OCI-LY1 (cell line): ENCODE data around the gene EQTN.

Source experiments
- H2AFZ ChIP-seq: fragments of 200-600 bp; sonication (generic), shearing (Covaris generic); 2 replicates; pipeline ENCODE4 v1.6.0; 2014; ENCODE audit warnings: antibody characterized with exemption, mild to moderate bottlenecking, low read length
- H3F3A ChIP-seq: fragments of 200-600 bp; sonication (generic), shearing (Covaris generic); 2 replicates; pipeline ENCODE4 v1.6.0; 2014; ENCODE audit warnings: mild to moderate bottlenecking, antibody characterized with exemption, low read length, moderate library complexity; ENCODE audit not compliant: insufficient read depth
- H3K27ac ChIP-seq: fragments of 200-600 bp; sonication (generic); 2 replicates; pipeline ENCODE4 v1.5.1; 2014; ENCODE audit warnings: low read length, mixed run types, mild to moderate bottlenecking, low read depth; ENCODE audit not compliant: poor library complexity, severe bottlenecking
- H3K27me3 ChIP-seq: fragments of 200-600 bp; sonication (generic); 2 replicates; pipeline ENCODE4 v1.6.0; 2014; ENCODE audit warnings: antibody characterized with exemption, mild to moderate bottlenecking, low read length, moderate library complexity; ENCODE audit not compliant: insufficient read depth
- H3K36me3 ChIP-seq: fragments of 200-600 bp; sonication (generic); 2 replicates; pipeline ENCODE4 v1.6.1; 2014; ENCODE audit warnings: mild to moderate bottlenecking, antibody characterized with exemption, low read length, moderate library complexity, mixed read lengths; ENCODE audit not compliant: insufficient read depth
- H3K4me1 ChIP-seq: fragments of 200-600 bp; sonication (generic); 2 replicates; pipeline ENCODE4 v1.5.1; 2014; ENCODE audit warnings: mild to moderate bottlenecking, low read length, moderate library complexity; ENCODE audit not compliant: insufficient read depth, severe bottlenecking
- H3K4me2 ChIP-seq: fragments of 200-600 bp; sonication (generic), shearing (Covaris generic); 2 replicates; pipeline ENCODE4 v1.6.1; 2014; ENCODE audit warnings: low read length
- H3K4me3 ChIP-seq: fragments of 200-600 bp; sonication (generic); 2 replicates; pipeline ENCODE4 v1.5.1; 2014; ENCODE audit warnings: low read length, low read depth, mild to moderate bottlenecking, mixed read lengths; ENCODE audit not compliant: poor library complexity, severe bottlenecking
- H3K79me2 ChIP-seq: fragments of 200-600 bp; shearing (Covaris generic); 2 replicates; pipeline ENCODE4 v1.6.1; 2016; ENCODE audit warnings: mixed run types, low read length, mixed read lengths; ENCODE audit not compliant: insufficient read depth
- H3K9ac ChIP-seq: fragments of 200-600 bp; sonication (generic), shearing (Covaris generic); 2 replicates; pipeline ENCODE4 v1.6.1; 2014; ENCODE audit warnings: mild to moderate bottlenecking, low read length, mixed read lengths
- H3K9me2 ChIP-seq: fragments of 200-600 bp; sonication (generic), shearing (Covaris generic); 2 replicates; pipeline ENCODE4 v1.6.1; 2014; ENCODE audit warnings: low read depth, mild to moderate bottlenecking, low read length, mixed read lengths
- H3K9me3 ChIP-seq: fragments of 200-600 bp; shearing (Covaris generic); 2 replicates; pipeline ENCODE4 v1.6.1; 2014; ENCODE audit warnings: low read length, mixed read lengths
- H4K20me1 ChIP-seq: fragments of 200-600 bp; sonication (generic), shearing (Covaris generic); 2 replicates; pipeline ENCODE4 v1.6.0; 2016; ENCODE audit warnings: mild to moderate bottlenecking, low read length; ENCODE audit not compliant: insufficient read depth
- CTCF ChIP-seq: fragments of 200-600 bp; sonication (generic), shearing (Covaris generic); IDR thresholded peaks from 2 replicates; pipeline ENCODE4 v1.5.1; 2017; ENCODE audit warnings: mild to moderate bottlenecking, antibody characterized with exemption, low read length, moderate library complexity, mixed read lengths
- EZH2 ChIP-seq: fragments of 200-600 bp; sonication (generic), shearing (Covaris generic); IDR thresholded peaks from 2 replicates; pipeline ENCODE4 v1.8.0; 2017; ENCODE audit warnings: borderline replicate concordance, mixed run types, mild to moderate bottlenecking, antibody characterized with exemption, low read length, moderate library complexity, mixed read lengths

EQTN gene

DNA sequence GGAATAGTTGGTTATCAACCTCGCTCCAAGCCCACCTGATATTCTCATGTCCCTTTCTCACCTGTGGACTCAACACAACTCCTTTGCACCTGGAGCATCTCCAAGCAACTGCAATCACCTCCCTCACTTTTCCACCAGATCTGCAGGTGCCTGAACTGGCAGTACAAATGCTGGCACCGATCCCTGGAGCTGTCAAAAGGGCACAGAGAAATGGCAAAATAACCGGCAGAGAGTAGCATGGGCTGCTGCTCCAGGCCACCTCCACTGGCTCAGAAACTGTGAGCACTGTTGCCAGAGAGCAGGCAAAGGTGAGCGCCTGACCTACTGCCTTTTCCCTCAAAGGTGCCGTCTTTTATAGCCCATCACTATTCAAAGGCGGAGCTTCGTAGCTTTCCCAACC lies 14.7 kb downstream of the EQTN start:
- no peak overlapping the region for H3K4me2 ChIP-seq
- no peaks in the 10 kb centered on the region for H3K9me2 ChIP-seq

GRCh38 chr9:27280860-27281259 lies 16.1 kb downstream of the EQTN start:
- Histone ChIP-seq H3F3A (no peaks in the 10 kb centered on the region), H3K4me1 (peaks cover 3% of the 10 kb centered on the region), H3K9me2 (no peaks in the 10 kb centered on the region), H3K4me2 (no peak overlapping the region), H3K36me3 (no peaks in the 10 kb centered on the region), H3K27ac (no peak overlapping the region), H3K9ac (no peak overlapping the region), H4K20me1 (no peaks in the 10 kb centered on the region), H3K9me3 (no peaks in the 10 kb centered on the region), H3K79me2 (no peaks in the 10 kb centered on the region), H3K27me3 (no peaks in the 10 kb centered on the region; the same call in 1 of the 2 replicates), H3K4me3 (no peak overlapping the region), H2AFZ (no peak overlapping the region)
- no peak for TF ChIP-seq CTCF
- TF ChIP-seq EZH2, result no peak

More for the DNA sequence above, 14.7 kb downstream of the EQTN start:
- Histone ChIP-seq H3K4me3 (no peak overlapping the region), H2AFZ (no peak overlapping the region), H3K27me3 (no peaks in the 10 kb centered on the region; the same call in 1 of the 2 replicates), H3K9ac (no peak overlapping the region), H3K9me3 (no peaks in the 10 kb centered on the region), H4K20me1 (no peaks in the 10 kb centered on the region), H3K4me1 (no peaks in the 10 kb centered on the region), H3F3A (no peaks in the 10 kb centered on the region), H3K36me3 (no peaks in the 10 kb centered on the region), H3K79me2 (no peaks in the 10 kb centered on the region), H3K27ac (no peak overlapping the region)
- TF ChIP-seq CTCF (no peak), EZH2 (no peak)

DNA sequence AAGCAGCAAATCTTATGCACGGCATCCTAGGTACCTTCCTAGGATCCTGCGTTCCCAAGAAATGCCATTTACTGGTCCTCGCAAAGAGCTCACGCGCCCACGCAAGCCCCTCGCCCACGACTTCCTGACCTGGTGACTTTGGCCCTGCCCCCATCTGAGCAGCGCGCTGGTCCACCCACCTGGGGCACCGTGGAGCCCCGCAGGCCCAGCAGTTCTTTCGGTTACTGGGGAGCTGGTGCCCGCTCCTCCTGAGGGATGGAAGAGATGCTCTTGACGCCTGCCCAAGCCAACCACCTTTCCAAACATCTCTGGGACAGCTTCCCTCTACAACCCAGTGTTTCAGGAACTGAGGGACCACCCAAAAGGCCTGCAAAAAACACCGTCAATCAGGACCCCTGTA lies 16.7 kb downstream of the EQTN start:
- H3K9ac ChIP-seq, result no peak overlapping the region
- no peak overlapping the region for H2AFZ ChIP-seq
- H3K27ac ChIP-seq, result no peak overlapping the region
- no peaks in the 10 kb centered on the region for H4K20me1 ChIP-seq
- H3K79me2 ChIP-seq, result no peaks in the 10 kb centered on the region
- H3K9me2 ChIP-seq, result no peaks in the 10 kb centered on the region
- no peaks in the 10 kb centered on the region for H3F3A ChIP-seq
- no peak overlapping the region for H3K4me2 ChIP-seq
- TF ChIP-seq EZH2, result no peak
- no peak for TF ChIP-seq CTCF
- H3K27me3 ChIP-seq, result no peaks in the 10 kb centered on the region; the same call in 1 of the 2 replicates
- H3K4me3 ChIP-seq, result no peak overlapping the region
- no peaks in the 10 kb centered on the region for H3K36me3 ChIP-seq
- H3K9me3 ChIP-seq, result no peaks in the 10 kb centered on the region
- peaks cover 3% of the 10 kb centered on the region for H3K4me1 ChIP-seq
